GM23248 (cell line): Measurements from ENCODE around the gene FAM228B. TPM values are rescaled to one million over a fixed set of nuclear protein-coding genes. Genes with fewer than 3 reads are reported as not detected.
"Not testable (repeated sequence)": the region's sequence is repeated elsewhere in the genome, so short reads cannot be mapped to it uniquely, and the experiment has no call there.

Source experiments
- DNase-seq: peaks from one replicate; pipeline ENCODE4 v3.0.0-alpha.2; 2015
- H2AFZ ChIP-seq: fragments of 200-600 bp; sonication (generic); 2 replicates; pipeline ENCODE4 v1.6.1; 2016; ENCODE audit warnings: antibody characterized with exemption
- H3F3A ChIP-seq: fragments of 200-600 bp; sonication (generic); 2 replicates; pipeline ENCODE4 v1.6.1; 2016; ENCODE audit warnings: mild to moderate bottlenecking, antibody characterized with exemption, mixed run types; ENCODE audit not compliant: insufficient read depth
- H3K27ac ChIP-seq: fragments of 200-600 bp; sonication (generic); 2 replicates; pipeline ENCODE4 v1.5.1; 2016; ENCODE audit warnings: mild to moderate bottlenecking
- H3K27me3 ChIP-seq: fragments of 200-600 bp; sonication (generic); replicated peaks from 2 replicates; pipeline ENCODE4 v1.6.1; 2016; ENCODE audit warnings: mild to moderate bottlenecking; ENCODE audit not compliant: insufficient read depth
- H3K36me3 ChIP-seq: fragments of 200-600 bp; sonication (generic); 2 replicates; pipeline ENCODE4 v1.6.1; 2016; ENCODE audit warnings: low read depth, mild to moderate bottlenecking
- H3K4me1 ChIP-seq: fragments of 200-600 bp; sonication (generic); 2 replicates; pipeline ENCODE4 v1.6.1; 2016; ENCODE audit warnings: mild to moderate bottlenecking; ENCODE audit not compliant: insufficient read depth
- H3K4me2 ChIP-seq: fragments of 200-600 bp; sonication (generic); one replicate; pipeline ENCODE4 v1.6.1; 2016; ENCODE audit warnings: mild to moderate bottlenecking; ENCODE audit not compliant: unreplicated experiment
- H3K4me3 ChIP-seq: fragments of 200-600 bp; sonication (generic); 2 replicates; pipeline ENCODE4 v1.5.1; 2016; ENCODE audit warnings: mild to moderate bottlenecking
- H3K79me2 ChIP-seq: fragments of 200-600 bp; sonication (generic); 2 replicates; pipeline ENCODE4 v1.6.1; 2016; ENCODE audit warnings: mild to moderate bottlenecking; ENCODE audit not compliant: insufficient read depth
- H3K9ac ChIP-seq: fragments of 200-600 bp; sonication (generic); 2 replicates; pipeline ENCODE4 v1.6.1; 2016; ENCODE audit warnings: mild to moderate bottlenecking
- H3K9me2 ChIP-seq: fragments of 200-600 bp; sonication (generic); 2 replicates; pipeline ENCODE4 v1.6.1; 2016; ENCODE audit warnings: mixed run types, mild to moderate bottlenecking, moderate library complexity; ENCODE audit not compliant: insufficient read depth
- H3K9me3 ChIP-seq: fragments of 200-600 bp; sonication (generic); one replicate; pipeline ENCODE4 v1.6.1; 2017; ENCODE audit warnings: low read depth
- H4K20me1 ChIP-seq: fragments of 200-600 bp; sonication (generic); 2 replicates; pipeline ENCODE4 v1.6.0; 2016; ENCODE audit not compliant: insufficient read depth
- EZH2 ChIP-seq: fragments of 200-600 bp; sonication (generic); IDR thresholded peaks from 2 replicates; pipeline ENCODE4 v1.6.1; 2018; ENCODE audit warnings: antibody characterized with exemption, mild to moderate bottlenecking; ENCODE audit not compliant: insufficient read depth, poor library complexity, severe bottlenecking
- EZH2phosphoT487 ChIP-seq: fragments of 200-600 bp; sonication (generic); IDR thresholded peaks from 2 replicates; pipeline ENCODE4 v1.6.1; 2018; ENCODE audit warnings: antibody characterized with exemption, moderate library complexity, mild to moderate bottlenecking, low read depth; ENCODE audit not compliant: insufficient read depth
- WGBS, 2 experiments: methylation state at CpG; one replicate each; pipeline ENCODE4 v1.1.6; 2015 to 2017; ENCODE audit warnings: low lambda C conversion rate in 2 of 2, low coverage in 1 of 2; ENCODE audit errors: missing lambda C conversion rate in 2 of 2; 5-methylcytosine and 5-hydroxymethylcytosine counted together
- in situ Hi-C: fragments of 300-500 bp; cut with MboI; formaldehyde crosslinking; loops from 2 replicates; pipeline ENCODE4 v1.15.0; 2020
- polyA plus RNA-seq: library from polyadenylated mRNA; unstranded; fragments of >200 nt; fragmentation: Nextera tagmentation; extraction: Ambion mirVana; gene quantifications from 2 replicates; pipeline ENCODE4 v1.2.1, GENCODE V29; 2016
- total RNA-seq: library from RNA; depleted of rRNA; stranded (reverse); fragments of >200 nt; shearing (Covaris generic); gene quantifications from 2 replicates; pipeline ENCODE4 v1.2.3, GENCODE V29; 2014

Gene FAM228B
- total and polyA plus RNA-seq, 2 experiments from 2014 or later = 15.1 to 22.4 TPM

- H3K27ac ChIP-seq = no peak overlapping the region
- H3K9me3 ChIP-seq = no peaks in the 10 kb centered on the region
- in situ Hi-C loops = no loop called here
- no peaks in the 10 kb centered on the region for H3K27me3 ChIP-seq
- no peak overlapping the region for H3K4me3 ChIP-seq
- H3F3A ChIP-seq = no peaks in the 10 kb centered on the region
- H3K9ac ChIP-seq = no peak overlapping the region
- H3K4me2 ChIP-seq = no peak overlapping the region
- no peaks in the 10 kb centered on the region for H4K20me1 ChIP-seq
- no peaks in the 10 kb centered on the region for H3K79me2 ChIP-seq
- no peaks in the 10 kb centered on the region for H3K4me1 ChIP-seq
- H2AFZ ChIP-seq = no peak overlapping the region
- H3K36me3 ChIP-seq = no peaks in the 10 kb centered on the region
- no peak for TF ChIP-seq EZH2
- TF ChIP-seq EZH2phosphoT487 = no peak
- no peak for DNase-seq
- no peaks in the 10 kb centered on the region for H3K9me2 ChIP-seq
- WGBS, 2 experiments = 55 to 60% methylated on average over 10 of the region's 10 CpGs
Observed at GRCh38 chr2:24189551-24189950, 66.3 kb downstream of the FAM228B start.

GRCh38 chr2:24190503-24190902 lies 67.2 kb downstream of the FAM228B start:
- no peaks in the 10 kb centered on the region for H3K9me3 ChIP-seq
- H4K20me1 ChIP-seq = no peaks in the 10 kb centered on the region
- H3K4me3 ChIP-seq = no peak overlapping the region
- H3K4me2 ChIP-seq = no peak overlapping the region
- no peaks in the 10 kb centered on the region for H3K79me2 ChIP-seq
- no peaks in the 10 kb centered on the region for H3K36me3 ChIP-seq
- no peaks in the 10 kb centered on the region for H3K4me1 ChIP-seq
- no peaks in the 10 kb centered on the region for H3K9me2 ChIP-seq
- WGBS, 2 experiments = 74 to 78% methylated on average over 9 of the region's 9 CpGs
- H3F3A ChIP-seq = no peaks in the 10 kb centered on the region
- in situ Hi-C loops = no loop called here
- H3K27ac ChIP-seq = no peak overlapping the region
- H2AFZ ChIP-seq = no peak overlapping the region
- TF ChIP-seq EZH2 = no peak
- no peak for TF ChIP-seq EZH2phosphoT487
- no peaks in the 10 kb centered on the region for H3K27me3 ChIP-seq
- no peak overlapping the region for H3K9ac ChIP-seq
- no peak for DNase-seq

- TF ChIP-seq EZH2phosphoT487 = no peak
- TF ChIP-seq EZH2 = no peak
- H4K20me1 ChIP-seq = no peaks in the 10 kb centered on the region
Observed at GRCh38 chr2:24191156-24191555, 67.9 kb downstream of the FAM228B start.

GRCh38 chr2:24191848-24192247 lies 68.6 kb downstream of the FAM228B start:
- no peak for TF ChIP-seq EZH2phosphoT487
- TF ChIP-seq EZH2 = no peak
- Histone ChIP-seq H3K9me3 (no peaks in the 10 kb centered on the region), H3K4me1 (no peaks in the 10 kb centered on the region), H3K27me3 (no peaks in the 10 kb centered on the region), H4K20me1 (no peaks in the 10 kb centered on the region), H3K27ac (no peak overlapping the region), H2AFZ (no peak overlapping the region), H3K9ac (no peak overlapping the region), H3K79me2 (no peaks in the 10 kb centered on the region), H3K36me3 (no peaks in the 10 kb centered on the region), H3K4me3 (no peak overlapping the region), H3K4me2 (no peak overlapping the region), H3K9me2 (no peaks in the 10 kb centered on the region), H3F3A (no peaks in the 10 kb centered on the region)
- in situ Hi-C loops = no loop called here
- DNase-seq = no peak
- 68 to 70% methylated on average over 5 of the region's 5 CpGs for WGBS, 2 experiments

More at GRCh38 chr2:24191156-24191555, 67.9 kb downstream of the FAM228B start:
- no peak overlapping the region for H3K4me2 ChIP-seq
- H3K27ac ChIP-seq = no peak overlapping the region
- no peaks in the 10 kb centered on the region for H3K36me3 ChIP-seq
- no peaks in the 10 kb centered on the region for H3F3A ChIP-seq
- no peaks in the 10 kb centered on the region for H3K9me2 ChIP-seq
- no peaks in the 10 kb centered on the region for H3K9me3 ChIP-seq
- no peak for DNase-seq
- in situ Hi-C loops = no loop called here
- H3K27me3 ChIP-seq = no peaks in the 10 kb centered on the region
- no peaks in the 10 kb centered on the region for H3K4me1 ChIP-seq
- H3K4me3 ChIP-seq = no peak overlapping the region
- WGBS, 2 experiments = 73 to 75% methylated on average over 9 of the region's 9 CpGs
- no peak overlapping the region for H2AFZ ChIP-seq
- H3K79me2 ChIP-seq = no peaks in the 10 kb centered on the region
- no peak overlapping the region for H3K9ac ChIP-seq

- DNase-seq, H3K27ac ChIP-seq, H2AFZ ChIP-seq, H3K9me2 ChIP-seq, H3K79me2 ChIP-seq, H3K27me3 ChIP-seq, H3K4me3 ChIP-seq, H3K9ac ChIP-seq, H3F3A ChIP-seq, in situ Hi-C loops, H3K4me2 ChIP-seq, H3K36me3 ChIP-seq, H3K9me3 ChIP-seq, H3K4me1 ChIP-seq, H4K20me1 ChIP-seq: not testable (repeated sequence)
- 53 to 57% methylated on average over 1 of the region's 1 CpG for WGBS, 2 experiments
Observed at GRCh38 chr2:24197213-24197612, 73.9 kb downstream of the FAM228B start.
